ENCODE measurements around the gene IQCB1. TPM values are rescaled to one million over a fixed set of nuclear protein-coding genes. Genes with fewer than 3 reads are reported as not detected.
"Not testable (repeated sequence)": the region's sequence is repeated elsewhere in the genome, so short reads cannot be mapped to it uniquely, and the experiment has no call there.

IQCB1 gene
- total RNA-seq, 1 donor from 2014 or later, result 11.8 TPM

DNA sequence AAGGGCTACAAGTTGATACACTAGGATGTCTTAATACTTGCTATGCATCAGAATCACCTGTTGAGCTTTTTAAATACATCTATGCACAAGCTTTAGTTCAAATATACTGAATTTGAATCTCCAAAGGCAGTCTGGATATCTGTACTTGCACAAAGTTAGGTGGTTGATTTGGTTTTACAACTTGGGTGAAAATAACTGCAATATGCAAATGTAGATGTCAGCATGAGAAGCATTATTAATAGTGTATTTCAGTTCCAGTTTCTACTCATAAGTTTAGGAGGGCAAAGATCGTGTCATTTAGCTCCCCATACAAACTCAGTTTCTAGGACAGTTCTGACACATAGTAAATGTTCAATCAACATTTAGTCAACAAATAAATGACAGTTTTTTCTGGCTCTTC, 25.6 kb downstream of the IQCB1 start:
- DNase-seq (ENCODE audit: low read depth, low spot score), result no peak

DNA sequence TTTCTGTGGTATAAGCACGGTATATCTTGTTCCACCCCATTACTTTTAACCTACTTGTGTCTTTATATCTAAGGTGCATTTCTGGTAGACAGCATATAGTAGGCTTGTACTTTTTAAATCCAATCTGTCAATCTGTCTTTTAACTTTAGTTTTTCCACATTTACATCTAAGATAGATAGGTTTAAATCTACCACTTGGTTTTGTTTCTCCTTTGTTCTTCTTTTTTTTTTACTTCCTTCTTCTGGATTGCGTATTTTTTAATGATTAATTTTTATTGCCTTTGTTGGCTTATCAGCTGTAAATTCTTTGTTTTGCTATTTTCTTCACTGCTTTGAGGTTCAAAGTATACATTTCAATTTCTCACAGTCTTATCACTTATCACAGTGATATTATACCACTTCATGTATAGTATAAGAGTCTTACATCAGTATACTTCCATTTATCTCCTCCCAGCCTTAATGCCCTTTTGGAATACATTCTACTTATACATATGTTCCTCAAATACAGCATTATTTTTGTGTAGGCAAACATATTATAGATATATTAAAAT, 31.0 kb downstream of the IQCB1 start:
- DNase-seq (ENCODE audit: low read depth, low spot score), result no peak

GRCh38 chr3:121800906-121801305, 34.0 kb downstream of the IQCB1 start:
- no peak for DNase-seq (ENCODE audit: low read depth, low spot score)

DNA sequence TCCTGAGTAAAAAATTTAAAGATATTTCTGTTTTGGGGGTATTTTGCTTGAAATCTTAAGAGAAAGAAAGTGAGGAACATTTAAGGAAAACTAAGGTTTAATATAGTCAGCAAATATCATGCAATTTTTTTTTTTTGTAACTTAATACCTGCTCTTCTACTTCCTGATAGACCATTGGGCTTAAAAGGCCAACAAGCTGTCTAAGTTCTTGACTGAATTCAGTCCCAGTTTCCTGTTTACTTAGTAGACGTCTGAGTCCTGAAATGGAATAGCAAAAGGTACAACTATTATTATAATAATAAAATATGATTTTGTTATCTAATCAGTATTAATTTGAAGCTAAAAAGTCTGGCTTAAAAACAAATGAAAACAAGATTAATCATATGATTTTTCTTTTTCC, 37.9 kb downstream of the IQCB1 start:
- DNase-seq (ENCODE audit: low read depth, low spot score), result no peak

- no peak for DNase-seq (ENCODE audit: low read depth, low spot score)
Observed at GRCh38 chr3:121794264-121794983, 40.4 kb downstream of the IQCB1 start.

- no peak for DNase-seq (ENCODE audit: low read depth, low spot score)
Observed at GRCh38 chr3:121793078-121793477, 41.8 kb downstream of the IQCB1 start.

DNA sequence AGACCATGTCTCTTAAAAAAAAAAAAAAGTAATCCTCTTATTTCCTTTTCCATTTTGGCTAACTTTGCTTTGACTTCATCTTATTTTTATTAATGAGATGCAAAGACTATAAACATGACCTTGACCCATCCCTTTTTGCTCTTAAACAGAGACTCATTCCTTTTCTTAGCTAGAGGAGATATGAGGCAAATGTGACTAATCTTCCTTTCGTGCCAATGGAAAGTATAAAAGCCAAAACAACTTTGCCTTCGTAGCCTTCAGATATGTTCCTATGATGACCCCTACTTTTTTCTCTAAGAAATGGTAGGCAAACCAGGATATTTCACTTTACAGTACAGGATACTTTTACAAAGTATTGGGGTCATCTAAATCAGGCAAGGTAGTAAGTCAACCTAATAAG, 48.4 kb downstream of the IQCB1 start:
- DNase-seq (ENCODE audit: low read depth, low spot score), result peak; percentile 24

DNA sequence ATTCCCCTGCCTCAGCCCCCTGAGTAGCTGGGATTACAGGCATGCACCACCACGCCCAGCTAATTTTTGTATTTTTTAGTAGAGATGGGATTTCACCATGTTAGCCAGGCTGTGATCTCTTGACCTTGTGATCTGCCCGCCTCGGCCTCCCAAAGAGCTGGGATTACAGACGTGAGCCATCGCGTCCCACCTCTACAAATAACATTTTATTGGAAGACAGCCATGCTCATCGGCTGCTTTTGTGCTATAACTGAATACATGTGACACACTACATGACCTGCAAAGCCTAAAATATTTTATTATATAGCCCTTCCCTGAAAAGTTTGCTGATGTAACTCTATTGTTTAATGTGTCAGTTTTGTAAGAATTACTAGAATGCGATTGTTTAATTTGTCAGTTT, 52.1 kb downstream of the IQCB1 start:
- DNase-seq (ENCODE audit: low read depth, low spot score), result not testable (repeated sequence)

DNA sequence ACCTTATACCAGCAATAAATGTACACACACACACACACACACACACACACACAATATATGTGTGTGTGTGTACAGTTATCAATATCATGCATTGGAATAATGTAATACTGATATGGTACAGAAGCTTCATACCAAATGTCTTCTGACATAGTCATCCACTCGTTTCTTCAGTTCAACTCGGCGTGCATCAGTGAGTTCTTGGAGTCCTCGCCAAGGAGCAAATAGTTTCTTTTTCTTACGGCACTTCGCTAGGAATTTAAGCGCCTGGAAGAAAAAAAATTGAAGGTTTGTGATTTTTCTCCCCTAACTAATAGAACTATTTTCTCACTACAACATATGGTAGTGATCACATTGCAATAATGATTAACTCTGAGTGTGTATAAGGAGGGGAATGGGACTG, 53.2 kb downstream of the IQCB1 start:
- no peak for DNase-seq (ENCODE audit: low read depth, low spot score)

- not testable (repeated sequence) for DNase-seq (ENCODE audit: low read depth, low spot score)
Observed at GRCh38 chr3:121775095-121775494, 59.8 kb downstream of the IQCB1 start.

GRCh38 chr3:121769246-121769645, 65.6 kb downstream of the IQCB1 start:
- DNase-seq (ENCODE audit: low read depth, low spot score), result no peak

DNA sequence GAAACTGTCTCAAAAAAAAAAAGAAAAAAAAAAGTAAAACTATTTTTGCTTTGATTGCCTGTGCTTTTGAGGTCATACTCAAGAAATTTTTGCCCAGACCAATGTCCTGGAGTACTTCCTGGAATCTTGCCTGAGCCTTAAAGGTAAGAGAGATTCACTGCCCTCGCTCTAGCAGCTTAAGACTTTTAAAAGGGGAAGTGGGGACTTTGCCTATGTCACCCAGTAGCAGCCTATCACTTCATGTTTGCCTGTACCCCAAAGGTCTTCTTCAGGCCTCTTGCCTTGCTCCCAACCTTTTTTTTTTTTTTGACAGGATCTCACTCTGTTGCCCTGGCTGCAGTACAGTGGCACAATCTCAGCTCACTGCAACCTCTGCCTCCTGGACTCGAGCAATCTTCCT, 66.4 kb downstream of the IQCB1 start:
- no peak for DNase-seq (ENCODE audit: low read depth, low spot score)

DNA sequence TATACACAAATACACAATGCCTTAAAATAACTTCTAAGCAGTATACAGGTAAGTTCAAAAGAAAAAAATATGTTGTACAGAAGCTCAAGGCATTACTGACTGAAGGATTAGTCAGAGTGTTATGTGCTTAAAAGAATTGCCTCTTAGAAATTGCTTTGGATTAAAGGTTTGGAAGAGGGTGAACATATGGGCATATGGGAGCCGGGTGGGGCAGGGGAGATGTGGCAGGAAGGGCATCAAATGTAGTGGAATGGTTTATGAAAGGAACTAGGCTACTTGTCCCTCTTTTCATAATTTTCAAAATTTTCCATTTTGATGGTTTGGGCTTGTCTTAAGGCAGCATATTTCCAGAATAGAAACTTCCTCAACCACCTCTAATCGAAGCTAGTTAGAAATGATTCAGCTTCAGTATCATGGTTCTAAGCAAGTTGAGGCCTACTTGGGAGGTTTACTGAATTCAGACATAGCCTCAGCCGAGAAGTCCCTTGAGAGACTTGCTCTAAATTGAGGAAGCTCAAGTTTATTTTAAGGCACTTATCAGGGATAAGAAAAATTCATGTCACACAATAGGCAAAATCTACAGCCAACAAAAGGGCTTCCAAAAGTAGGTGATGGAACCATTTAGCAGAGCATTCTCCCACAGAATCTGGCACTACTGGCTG, 75.2 kb downstream of the IQCB1 start:
- no peak for DNase-seq (ENCODE audit: low read depth, low spot score)

GRCh38 chr3:121758727-121759450, 76.0 kb downstream of the IQCB1 start:
- DNase-seq (ENCODE audit: low read depth, low spot score), result no peak

DNA sequence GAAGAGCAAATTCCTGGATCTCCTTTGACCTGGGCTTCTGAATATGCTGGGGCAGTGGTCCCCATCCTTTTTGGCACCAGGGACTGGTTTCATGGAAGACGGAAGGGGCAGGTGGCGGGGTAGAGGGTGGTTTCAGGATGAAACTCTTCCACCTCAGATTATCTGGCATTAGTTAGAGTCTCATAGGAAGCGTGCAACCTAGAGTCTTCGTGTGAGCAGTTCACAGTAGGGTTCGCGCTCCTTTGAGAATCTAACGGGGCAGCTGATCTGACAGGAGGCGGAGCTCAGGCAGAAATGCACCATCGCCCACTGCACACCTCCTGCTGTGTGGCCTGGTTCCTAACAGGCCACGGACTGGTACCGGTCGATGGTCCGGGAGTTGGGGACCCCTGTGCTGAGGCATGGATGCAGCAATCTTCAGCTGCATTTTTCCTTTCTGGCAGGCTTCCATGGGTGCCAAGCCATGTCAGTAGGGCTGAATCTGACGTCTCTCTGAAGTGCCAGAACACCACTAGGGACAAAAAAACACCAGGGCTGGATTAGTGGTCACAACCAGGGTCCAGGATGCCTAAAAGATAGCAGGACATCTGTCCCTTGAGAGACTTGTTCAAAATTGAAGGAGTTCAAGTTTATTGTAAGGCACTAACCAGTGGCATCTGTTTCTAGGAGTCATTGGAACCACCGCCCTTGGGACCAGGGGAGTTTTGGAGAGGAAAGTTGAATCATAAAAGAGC, 76.9 kb downstream of the IQCB1 start:
- no peak for DNase-seq (ENCODE audit: low read depth, low spot score)

- no peak for DNase-seq (ENCODE audit: low read depth, low spot score)
Observed at GRCh38 chr3:121757087-121757811, 77.6 kb downstream of the IQCB1 start.

- no peak for DNase-seq (ENCODE audit: low read depth, low spot score)
Observed at GRCh38 chr3:121752772-121753171, 82.1 kb downstream of the IQCB1 start.

DNA sequence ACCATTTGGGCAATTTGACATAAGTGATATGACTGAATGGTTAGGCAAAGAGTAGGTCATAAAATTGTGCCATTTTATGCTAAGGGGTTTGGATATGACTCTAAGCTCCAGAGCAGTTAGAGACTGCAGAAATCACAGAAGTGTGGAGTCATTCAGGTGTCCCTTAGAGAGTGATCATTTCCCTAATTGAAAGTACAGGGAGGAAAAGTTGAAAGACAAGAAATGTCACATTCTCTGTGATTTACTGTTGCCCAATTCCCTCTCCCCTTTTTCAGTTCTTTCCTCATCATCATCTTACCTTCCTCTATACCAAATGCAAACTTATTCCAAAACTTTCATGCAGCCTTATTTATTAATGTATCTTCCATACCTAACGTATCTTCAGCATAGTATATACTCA, 82.6 kb downstream of the IQCB1 start:
- DNase-seq (ENCODE audit: low read depth, low spot score), result no peak

DNA sequence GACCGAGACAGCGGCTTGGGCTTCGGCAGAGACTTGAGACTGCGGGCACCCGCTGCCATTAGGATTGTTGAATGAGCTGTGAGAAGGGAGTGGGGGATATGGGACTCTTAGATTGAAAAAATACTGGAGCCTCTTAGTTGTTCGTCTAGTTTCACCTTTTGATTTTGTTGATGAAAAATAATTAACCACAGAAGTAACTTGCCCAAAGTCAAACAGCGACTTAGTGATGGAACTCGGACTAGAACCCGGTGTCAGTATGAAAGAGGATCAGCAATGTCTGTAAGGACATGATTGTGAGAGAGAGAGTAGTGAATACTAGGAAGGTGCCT, 84.8 kb downstream of the IQCB1 start:
- DNase-seq (ENCODE audit: low read depth, low spot score), result no peak

- peak; percentile 99 for DNase-seq (ENCODE audit: low read depth, low spot score)
Observed at GRCh38 chr3:121749276-121750086, 85.4 kb downstream of the IQCB1 start, which contains the start of gene GOLGB1. Gene GOLGB1, minus strand, starts transcription at chr3:121749741. Its CDS starts 18,770 bp downstream, at chr3:121730971.
